GM10266 (cell line): ENCODE results near the gene RNU5D-1.
"Not testable (repeated sequence)": the region's sequence is repeated elsewhere in the genome, so short reads cannot be mapped to it uniquely, and the experiment has no call there.

Source experiments
- DNase-seq: peaks from one replicate; pipeline ENCODE4 v3.0.0; 2012; ENCODE audit errors: extremely low spot score
- CTCF ChIP-seq: IDR thresholded peaks from 2 replicates; pipeline ENCODE4 v1.5.1; 2012; ENCODE audit warnings: mild to moderate bottlenecking, low read depth; ENCODE audit not compliant: control insufficient read depth, insufficient read depth; ENCODE audit errors: missing control alignments

Gene RNU5D-1

DNA sequence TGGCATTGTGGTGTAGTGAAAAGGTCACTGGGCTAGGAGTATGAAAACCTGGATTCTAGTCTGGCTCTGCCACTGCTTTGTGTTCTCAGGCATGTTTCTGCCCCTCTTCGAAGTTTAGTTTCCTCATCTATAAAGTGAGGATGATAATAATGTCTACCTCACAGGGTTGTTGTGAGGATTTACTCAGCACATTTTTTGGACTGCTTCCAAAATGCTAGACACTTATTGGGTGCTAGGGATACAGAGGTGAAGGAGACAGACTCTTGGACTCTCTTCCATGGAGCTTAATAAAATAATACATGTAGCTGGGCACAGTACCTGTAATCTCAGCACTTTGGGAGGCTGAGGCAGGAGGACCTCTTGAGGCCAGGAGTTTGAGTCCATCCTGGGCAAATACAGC lies 12.2 kb upstream of the RNU5D-1 start:
- DNase-seq = no peak

GRCh38 chr1:44740179-44740617 lies 9.2 kb upstream of the RNU5D-1 start:
- DNase-seq = no peak
- TF ChIP-seq CTCF = no peak

More for the DNA sequence above, 12.2 kb upstream of the RNU5D-1 start:
- no peak for TF ChIP-seq CTCF

DNA sequence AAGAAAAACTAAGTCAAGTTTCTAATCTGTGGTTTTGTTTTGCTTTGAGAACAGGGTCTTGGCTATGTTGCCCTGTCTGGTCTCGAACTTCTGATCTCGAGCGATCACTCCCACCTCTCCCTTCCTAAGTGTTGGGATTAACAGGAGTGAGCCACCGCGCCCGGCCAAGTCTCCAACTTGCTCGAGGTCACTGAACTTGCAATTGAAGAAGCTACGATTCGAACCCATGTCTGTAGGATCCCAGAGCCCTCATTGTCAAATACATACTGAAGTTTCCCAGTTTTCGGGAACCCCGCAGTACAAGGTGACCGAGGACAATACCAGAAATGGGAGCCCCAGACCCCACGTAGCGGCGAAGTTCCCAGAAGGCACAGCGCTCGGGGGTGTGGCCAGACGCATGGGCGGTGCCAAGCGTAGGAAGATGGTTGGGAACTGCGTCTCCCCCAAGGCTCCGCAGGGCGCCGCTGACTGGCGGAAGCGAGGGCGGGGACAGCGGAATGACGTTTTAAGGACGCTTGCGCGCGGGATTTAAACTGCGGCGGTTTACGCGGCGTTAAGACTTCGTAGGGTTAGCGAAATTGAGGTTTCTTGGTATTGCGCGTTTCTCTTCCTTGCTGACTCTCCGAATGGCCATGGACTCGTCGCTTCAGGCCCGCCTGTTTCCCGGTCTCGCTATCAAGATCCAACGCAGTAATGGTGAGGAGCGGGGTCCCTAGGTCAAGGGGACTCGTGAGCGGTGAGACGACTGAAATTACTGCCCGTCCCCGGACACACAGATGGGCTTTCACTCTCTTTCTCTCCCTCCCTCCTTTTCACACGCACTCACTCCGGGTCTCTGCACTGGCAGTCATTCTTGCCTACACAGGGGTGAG lies 8.6 kb upstream of the RNU5D-1 start, which contains the start of gene KIF2C:
KIF2C (plus strand) TSS at position 531 of the 872 bp plus-strand sequence; CDS start at position 627, 96 bp downstream.
- DNase-seq = peak; percentile 99
- no peak for TF ChIP-seq CTCF

DNA sequence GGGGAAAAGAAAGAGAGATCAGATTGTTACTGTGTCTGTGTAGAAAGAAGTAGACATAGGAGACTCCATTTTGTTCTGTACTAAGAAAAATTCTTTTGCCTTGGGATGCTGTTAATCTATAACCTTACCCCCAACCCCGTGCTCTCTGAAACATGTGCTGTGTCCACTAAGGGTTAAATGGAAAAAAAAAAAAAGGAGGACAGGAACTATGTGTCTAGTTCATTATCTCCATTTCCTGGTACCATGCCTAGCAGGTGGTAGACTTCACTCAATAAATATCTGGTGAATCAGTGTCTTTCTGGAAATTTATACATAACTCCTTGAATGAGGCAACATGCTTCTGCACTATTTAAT lies 8.0 kb upstream of the RNU5D-1 start:
- not testable (repeated sequence) for DNase-seq

DNA sequence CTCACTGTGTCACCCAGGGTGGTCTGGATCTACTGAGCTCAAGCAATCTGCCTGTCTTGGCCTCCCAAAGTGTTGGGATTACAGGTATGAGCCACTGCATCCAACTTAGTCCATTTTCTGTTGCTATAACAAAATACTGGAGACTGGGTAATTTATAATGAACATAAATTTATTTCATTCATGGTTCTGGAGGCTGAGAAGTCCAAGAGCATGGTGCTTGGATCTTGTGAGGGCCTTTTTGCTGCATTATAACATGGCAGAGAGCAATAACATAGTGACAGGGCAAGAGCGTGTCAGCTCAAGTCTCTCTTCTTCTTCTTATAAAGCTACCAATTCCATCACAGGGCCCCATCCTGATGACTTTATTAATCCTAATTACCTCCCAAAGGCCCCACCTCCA lies 5.0 kb upstream of the RNU5D-1 start:
- TF ChIP-seq CTCF = no peak
- DNase-seq = no peak

GRCh38 chr1:44733784-44734183 lies 2.8 kb upstream of the RNU5D-1 start:
- TF ChIP-seq CTCF = no peak
- no peak for DNase-seq

GRCh38 chr1:44733365-44733764 lies 2.4 kb upstream of the RNU5D-1 start:
- no peak for DNase-seq
- no peak for TF ChIP-seq CTCF
